Measurements from ENCODE around the gene SSU72. TPM values are rescaled to one million over a fixed set of nuclear protein-coding genes. Genes with fewer than 3 reads are reported as not detected.

Gene SSU72
- total RNA-seq, 4 donors from 2014 or later: 204 to 294 (median 241) TPM

DNA sequence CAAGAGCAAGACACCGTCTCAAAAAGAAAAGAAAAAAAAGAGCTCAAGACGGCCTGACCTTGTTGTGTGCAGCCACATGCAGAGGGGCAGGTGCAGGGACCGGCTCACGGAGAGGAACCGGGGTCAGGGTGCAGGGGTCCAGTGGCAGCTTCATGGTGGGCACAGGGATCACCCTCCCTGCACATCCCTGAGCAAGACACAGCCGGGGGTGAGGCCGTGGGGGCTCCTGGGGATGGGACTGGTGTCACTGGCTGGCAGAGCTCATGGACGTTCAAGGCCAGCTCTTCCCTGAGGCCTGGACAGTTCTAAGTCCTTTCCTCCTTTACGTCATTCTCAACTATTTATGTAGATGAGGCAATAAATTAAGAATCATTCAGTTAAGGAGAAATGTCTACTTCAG lies 27.7 kb downstream of the SSU72 start:
- intact Hi-C loops (cut with DNase I): no loop called here
- H3K9me3 ChIP-seq: no peaks in the 10 kb centered on the region
- no peak overlapping the region for H3K27ac ChIP-seq
- no peak overlapping the region for H3K4me3 ChIP-seq (replicated peaks in 1 of 3)
- H3K4me1 ChIP-seq: peaks cover 12 to 28% of the 10 kb centered on the region in 2 donors
- TF ChIP-seq, protein P1, sequence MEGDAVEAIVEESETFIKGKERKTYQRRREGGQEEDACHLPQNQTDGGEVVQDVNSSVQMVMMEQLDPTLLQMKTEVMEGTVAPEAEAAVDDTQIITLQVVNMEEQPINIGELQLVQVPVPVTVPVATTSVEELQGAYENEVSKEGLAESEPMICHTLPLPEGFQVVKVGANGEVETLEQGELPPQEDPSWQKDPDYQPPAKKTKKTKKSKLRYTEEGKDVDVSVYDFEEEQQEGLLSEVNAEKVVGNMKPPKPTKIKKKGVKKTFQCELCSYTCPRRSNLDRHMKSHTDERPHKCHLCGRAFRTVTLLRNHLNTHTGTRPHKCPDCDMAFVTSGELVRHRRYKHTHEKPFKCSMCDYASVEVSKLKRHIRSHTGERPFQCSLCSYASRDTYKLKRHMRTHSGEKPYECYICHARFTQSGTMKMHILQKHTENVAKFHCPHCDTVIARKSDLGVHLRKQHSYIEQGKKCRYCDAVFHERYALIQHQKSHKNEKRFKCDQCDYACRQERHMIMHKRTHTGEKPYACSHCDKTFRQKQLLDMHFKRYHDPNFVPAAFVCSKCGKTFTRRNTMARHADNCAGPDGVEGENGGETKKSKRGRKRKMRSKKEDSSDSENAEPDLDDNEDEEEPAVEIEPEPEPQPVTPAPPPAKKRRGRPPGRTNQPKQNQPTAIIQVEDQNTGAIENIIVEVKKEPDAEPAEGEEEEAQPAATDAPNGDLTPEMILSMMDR (IDR thresholded peaks at IDR 0.05): no peak
- no peak for TF ChIP-seq POLR2A (IDR thresholded peaks at IDR 0.05)
- no peaks in the 10 kb centered on the region for H3K27me3 ChIP-seq
- peaks cover 0 to 5% of the 10 kb centered on the region in 2 donors for H3K36me3 ChIP-seq
- no peak for DNase-seq
- WGBS, 2 donors: 91 to 93% methylated on average over 9 of the region's 9 CpGs

DNA sequence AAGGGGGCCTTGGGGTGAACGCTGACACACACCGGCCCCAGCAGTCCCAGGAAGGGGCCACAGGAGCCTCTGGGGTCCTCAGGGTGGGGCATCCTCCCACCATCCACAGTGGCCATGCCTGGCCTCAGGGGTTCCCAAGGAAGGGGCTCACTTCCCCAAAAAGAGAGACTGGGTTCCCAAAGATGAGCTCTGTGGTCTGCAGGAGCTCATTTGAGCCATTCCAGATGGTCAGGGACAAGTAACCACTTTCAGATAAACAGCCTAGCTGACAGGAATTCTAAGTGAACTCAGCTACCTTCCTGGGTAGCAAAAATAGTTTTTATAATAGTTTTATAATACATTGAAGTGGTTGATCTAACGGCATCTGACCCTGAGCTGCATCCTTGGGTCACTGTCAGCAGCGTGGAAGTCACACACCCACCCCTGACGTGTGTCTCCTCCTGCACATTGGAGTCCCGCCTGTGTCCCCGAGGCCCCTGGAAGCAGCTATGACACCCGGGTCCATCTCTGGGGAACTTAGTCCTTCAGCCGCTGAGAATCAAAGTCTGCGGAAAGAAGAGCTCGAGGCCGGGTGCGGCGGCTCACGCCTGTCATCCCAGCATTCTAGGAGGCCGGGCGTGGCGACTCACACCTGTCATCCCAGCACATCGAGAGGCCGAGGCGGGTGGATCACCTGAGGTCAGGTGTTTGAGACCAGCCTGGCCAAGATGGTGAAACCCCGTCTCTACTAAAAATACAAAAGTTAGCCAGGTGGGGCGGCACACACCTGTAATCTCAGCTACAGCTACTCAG lies 28.5 kb downstream of the SSU72 start:
- WGBS, 2 donors: 86 to 94% methylated on average over 21 to 22 of the region's 23 CpGs
- no peaks in the 10 kb centered on the region for H3K9me3 ChIP-seq
- H3K4me1 ChIP-seq: peaks cover 12 to 29% of the 10 kb centered on the region in 2 donors
- H3K4me3 ChIP-seq (replicated peaks in 1 of 3): no peak overlapping the region
- H3K36me3 ChIP-seq: peaks cover 4 to 5% of the 10 kb centered on the region in 2 donors
- peak overlapping the region; percentile 47 to 55 (median 49) for H3K27ac ChIP-seq
- intact Hi-C loops (cut with DNase I): no loop called here
- DNase-seq: no peak
- H3K27me3 ChIP-seq: no peaks in the 10 kb centered on the region
- TF ChIP-seq, protein P1 (IDR thresholded peaks at IDR 0.05): no peak
- no peak for TF ChIP-seq POLR2A (IDR thresholded peaks at IDR 0.05)

DNA sequence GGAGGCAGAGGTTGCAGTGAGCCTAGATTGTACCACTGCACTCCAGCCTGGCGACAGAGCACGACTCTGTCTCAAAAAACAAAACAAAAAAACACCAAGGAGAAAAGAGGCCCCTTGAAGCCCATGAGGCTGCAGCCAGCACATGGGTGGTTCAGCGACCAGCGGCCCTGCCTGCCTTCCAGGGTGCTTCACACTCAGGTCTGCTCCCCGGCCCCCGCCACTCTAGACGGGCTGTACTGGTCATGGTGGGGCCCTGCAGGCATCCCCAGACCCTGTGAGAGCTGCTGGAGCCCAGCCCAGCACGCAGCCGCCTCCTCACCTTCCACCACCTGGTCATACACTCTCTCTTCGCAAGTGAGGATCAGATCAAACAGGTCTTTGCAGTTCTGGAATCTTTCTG lies 30.1 kb downstream of the SSU72 start:
- DNase-seq: peak; percentile 73 to 80
- peaks cover 20 to 30% of the 10 kb centered on the region in 2 donors for H3K4me1 ChIP-seq
- no peaks in the 10 kb centered on the region for H3K9me3 ChIP-seq
- TF ChIP-seq, protein P1 (IDR thresholded peaks at IDR 0.05): no peak
- no peak for TF ChIP-seq POLR2A (IDR thresholded peaks at IDR 0.05)
- peaks cover 4 to 5% of the 10 kb centered on the region in 2 donors for H3K36me3 ChIP-seq
- intact Hi-C loops (cut with DNase I): no loop called here
- peak overlapping the region in 2 of 3 donors; percentile 55 to 67 for H3K27ac ChIP-seq
- 46 to 66% methylated on average over 10 of the region's 10 CpGs for WGBS, 2 donors
- H3K27me3 ChIP-seq: no peaks in the 10 kb centered on the region
- no peak overlapping the region for H3K4me3 ChIP-seq (replicated peaks in 1 of 3)

DNA sequence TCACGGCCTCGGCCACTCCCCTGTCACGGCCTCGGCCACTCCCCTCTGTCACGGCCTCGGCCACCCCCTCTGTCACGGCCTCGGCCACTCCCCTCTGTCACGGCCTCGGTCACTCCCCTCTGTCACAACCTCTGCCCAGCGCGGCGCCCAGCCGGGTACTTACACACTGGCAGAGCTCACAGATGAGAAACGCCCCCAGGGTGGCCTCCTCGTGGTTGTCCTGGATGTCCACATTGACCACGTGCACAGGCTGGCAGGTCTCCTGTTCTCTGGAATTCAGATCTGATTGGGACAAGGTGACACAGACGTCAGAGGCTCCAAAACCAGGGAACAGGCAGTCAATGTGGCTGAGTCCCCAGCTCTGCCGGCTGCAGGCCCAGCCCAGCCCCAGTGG lies 31.0 kb downstream of the SSU72 start:
- H3K9me3 ChIP-seq: no peaks in the 10 kb centered on the region
- H3K4me1 ChIP-seq: peaks cover 23 to 37% of the 10 kb centered on the region in 2 donors
- no peak overlapping the region for H3K4me3 ChIP-seq (replicated peaks in 1 of 3)
- DNase-seq: peak; percentile 69 to 81
- no peak overlapping the region for H3K27ac ChIP-seq
- H3K36me3 ChIP-seq: peaks cover 4 to 5% of the 10 kb centered on the region in 2 donors
- H3K27me3 ChIP-seq: no peaks in the 10 kb centered on the region
- 79 to 80% methylated on average over 17 to 18 of the region's 19 CpGs for WGBS, 2 donors
- no peak for TF ChIP-seq POLR2A (IDR thresholded peaks at IDR 0.05)
- TF ChIP-seq, protein P1 (IDR thresholded peaks at IDR 0.05): no peak
- intact Hi-C loops (cut with DNase I): no loop called here
